MM.1S (cell line): Measurements from ENCODE around the gene PSAT1.
"Not testable (repeated sequence)": the region's sequence is repeated elsewhere in the genome, so short reads cannot be mapped to it uniquely, and the experiment has no call there.

Experiments
- DNase-seq: peaks from one replicate; pipeline ENCODE4 v3.0.0-alpha.2; 2015
- H2AFZ ChIP-seq: fragments of 300-600 bp; sonication (generic); 2 replicates; pipeline ENCODE4 v1.6.0; 2016; ENCODE audit warnings: antibody characterized with exemption, low read length
- H3F3A ChIP-seq: fragments of 300-600 bp; sonication (generic); 2 replicates; pipeline ENCODE4 v1.6.1; 2016; ENCODE audit warnings: mild to moderate bottlenecking, antibody characterized with exemption, low read length, moderate library complexity, mixed read lengths; ENCODE audit not compliant: insufficient read depth
- H3K27ac ChIP-seq: fragments of 300-600 bp; sonication (generic); 2 replicates; pipeline ENCODE4 v1.5.1; 2016; ENCODE audit warnings: mild to moderate bottlenecking, low read length
- H3K27me3 ChIP-seq: fragments of 300-600 bp; sonication (generic); replicated peaks from 2 replicates; pipeline ENCODE4 v1.6.0; 2016; ENCODE audit warnings: low read length; ENCODE audit not compliant: insufficient read depth
- H3K36me3 ChIP-seq: fragments of 300-600 bp; sonication (generic); replicated peaks from 2 replicates; pipeline ENCODE4 v1.6.1; 2016; ENCODE audit warnings: mild to moderate bottlenecking, low read length, mixed read lengths; ENCODE audit not compliant: insufficient read depth
- H3K4me1 ChIP-seq: fragments of 300-600 bp; sonication (generic); 2 replicates; pipeline ENCODE4 v1.6.1; 2016; ENCODE audit warnings: low read length, mixed read lengths
- H3K4me2 ChIP-seq: fragments of 300-600 bp; sonication (generic); 2 replicates; pipeline ENCODE4 v1.6.0; 2016; ENCODE audit warnings: low read depth, low read length
- H3K4me3 ChIP-seq: fragments of 300-600 bp; sonication (generic); 2 replicates; pipeline ENCODE4 v1.5.1; 2016; ENCODE audit warnings: low read length, mixed read lengths
- H3K79me2 ChIP-seq: fragments of 300-600 bp; sonication (generic); 2 replicates; pipeline ENCODE4 v1.6.1; 2016; ENCODE audit warnings: mixed run types, low read length, mixed read lengths
- H3K9ac ChIP-seq: fragments of 300-600 bp; sonication (generic); 2 replicates; pipeline ENCODE4 v1.6.1; 2016; ENCODE audit warnings: low read length, mixed read lengths
- H3K9me2 ChIP-seq: fragments of 300-600 bp; sonication (generic); replicated peaks from 2 replicates; pipeline ENCODE4 v1.6.1; 2016; ENCODE audit warnings: mild to moderate bottlenecking, low read length, mixed read lengths; ENCODE audit not compliant: insufficient read depth
- H3K9me3 ChIP-seq: fragments of 300-600 bp; sonication (generic); replicated peaks from 2 replicates; pipeline ENCODE4 v1.6.1; 2016; ENCODE audit warnings: mild to moderate bottlenecking, low read length, mixed read lengths; ENCODE audit not compliant: insufficient read depth
- H4K20me1 ChIP-seq: fragments of 300-600 bp; sonication (generic); 2 replicates; pipeline ENCODE4 v1.6.1; 2016; ENCODE audit warnings: mild to moderate bottlenecking, low read length, moderate library complexity, mixed read lengths; ENCODE audit not compliant: insufficient read depth
- CTCF ChIP-seq: fragments of 300-600 bp; sonication (generic); IDR thresholded peaks from 2 replicates; pipeline ENCODE4 v1.5.1; 2016; ENCODE audit warnings: antibody characterized with exemption, low read length, mixed read lengths
- EZH2 ChIP-seq: fragments of 300-600 bp; sonication (generic); optimal IDR thresholded peaks from 2 replicates; pipeline ENCODE3; 2017; ENCODE audit warnings: low read depth, mild to moderate bottlenecking, antibody characterized with exemption, low read length, mixed read lengths
- EZH2phosphoT487 ChIP-seq: fragments of 300-600 bp; sonication (generic); IDR thresholded peaks from 2 replicates; pipeline ENCODE4 v1.6.1; 2018; ENCODE audit warnings: antibody characterized with exemption, low read length

PSAT1 gene

GRCh38 chr9:78278801-78279200, 18.1 kb upstream of the PSAT1 start:
- TF ChIP-seq CTCF, result no peak
- TF ChIP-seq EZH2, result no peak
- TF ChIP-seq EZH2phosphoT487, result no peak
- no peaks in the 10 kb centered on the region for H3F3A ChIP-seq
- no peak overlapping the region for H3K27ac ChIP-seq
- H3K9me2 ChIP-seq, result no peaks in the 10 kb centered on the region
- no peak overlapping the region for H3K9ac ChIP-seq
- no peaks in the 10 kb centered on the region for H3K4me1 ChIP-seq
- no peak overlapping the region for H2AFZ ChIP-seq
- no peaks in the 10 kb centered on the region for H3K36me3 ChIP-seq
- H3K27me3 ChIP-seq, result no peaks in the 10 kb centered on the region
- DNase-seq, result no peak
- H3K4me2 ChIP-seq, result no peak overlapping the region
- H3K4me3 ChIP-seq, result no peak overlapping the region
- H3K79me2 ChIP-seq, result no peaks in the 10 kb centered on the region
- H3K9me3 ChIP-seq, result no peaks in the 10 kb centered on the region
- no peaks in the 10 kb centered on the region for H4K20me1 ChIP-seq

GRCh38 chr9:78280982-78281668, 15.8 kb upstream of the PSAT1 start:
- Histone ChIP-seq H3F3A (no peaks in the 10 kb centered on the region), H3K36me3 (no peaks in the 10 kb centered on the region), H3K4me2 (no peak overlapping the region), H3K4me3 (no peak overlapping the region), H3K4me1 (no peaks in the 10 kb centered on the region), H3K9me2 (no peaks in the 10 kb centered on the region), H3K27ac (no peak overlapping the region), H4K20me1 (no peaks in the 10 kb centered on the region), H3K9me3 (no peaks in the 10 kb centered on the region), H3K79me2 (no peaks in the 10 kb centered on the region), H2AFZ (no peak overlapping the region), H3K27me3 (no peaks in the 10 kb centered on the region), H3K9ac (no peak overlapping the region)
- DNase-seq, result no peak
- TF ChIP-seq EZH2 (no peak), EZH2phosphoT487 (no peak), CTCF (no peak)

GRCh38 chr9:78284181-78284580, 12.7 kb upstream of the PSAT1 start:
- H4K20me1 ChIP-seq, H3F3A ChIP-seq, H3K27me3 ChIP-seq, H3K36me3 ChIP-seq, H2AFZ ChIP-seq, H3K4me3 ChIP-seq, H3K79me2 ChIP-seq, H3K9me2 ChIP-seq, H3K9me3 ChIP-seq, H3K9ac ChIP-seq, DNase-seq, H3K4me2 ChIP-seq, H3K27ac ChIP-seq, H3K4me1 ChIP-seq: not testable (repeated sequence)

- Histone ChIP-seq H3K36me3 (no peaks in the 10 kb centered on the region), H2AFZ (no peak overlapping the region), H3K27me3 (no peaks in the 10 kb centered on the region), H3K27ac (no peak overlapping the region), H4K20me1 (no peaks in the 10 kb centered on the region), H3K4me3 (no peak overlapping the region), H3K4me2 (no peak overlapping the region), H3K9me3 (no peaks in the 10 kb centered on the region), H3F3A (no peaks in the 10 kb centered on the region), H3K4me1 (no peaks in the 10 kb centered on the region), H3K9me2 (no peaks in the 10 kb centered on the region), H3K79me2 (no peaks in the 10 kb centered on the region), H3K9ac (no peak overlapping the region)
- TF ChIP-seq EZH2, result no peak
- TF ChIP-seq EZH2phosphoT487, result no peak
- no peak for TF ChIP-seq CTCF
- no peak for DNase-seq
These were observed 10.8 kb upstream of the PSAT1 start for GRCh38 chr9:78286125-78286524.
